VCaP (cell line): ENCODE measurements around the gene GNA12.

ENCODE experiments used
- H3K27ac ChIP-seq: fragments of 450-650 bp; 2 replicates; pipeline ENCODE4 v1.5.1; 2017
- CTCF ChIP-seq: fragments of 450-650 bp; conservative IDR thresholded peaks from 2 replicates; pipeline ENCODE4 v1.5.1; 2017; ENCODE audit warnings: mild to moderate bottlenecking, moderate library complexity

The GNA12 gene

DNA sequence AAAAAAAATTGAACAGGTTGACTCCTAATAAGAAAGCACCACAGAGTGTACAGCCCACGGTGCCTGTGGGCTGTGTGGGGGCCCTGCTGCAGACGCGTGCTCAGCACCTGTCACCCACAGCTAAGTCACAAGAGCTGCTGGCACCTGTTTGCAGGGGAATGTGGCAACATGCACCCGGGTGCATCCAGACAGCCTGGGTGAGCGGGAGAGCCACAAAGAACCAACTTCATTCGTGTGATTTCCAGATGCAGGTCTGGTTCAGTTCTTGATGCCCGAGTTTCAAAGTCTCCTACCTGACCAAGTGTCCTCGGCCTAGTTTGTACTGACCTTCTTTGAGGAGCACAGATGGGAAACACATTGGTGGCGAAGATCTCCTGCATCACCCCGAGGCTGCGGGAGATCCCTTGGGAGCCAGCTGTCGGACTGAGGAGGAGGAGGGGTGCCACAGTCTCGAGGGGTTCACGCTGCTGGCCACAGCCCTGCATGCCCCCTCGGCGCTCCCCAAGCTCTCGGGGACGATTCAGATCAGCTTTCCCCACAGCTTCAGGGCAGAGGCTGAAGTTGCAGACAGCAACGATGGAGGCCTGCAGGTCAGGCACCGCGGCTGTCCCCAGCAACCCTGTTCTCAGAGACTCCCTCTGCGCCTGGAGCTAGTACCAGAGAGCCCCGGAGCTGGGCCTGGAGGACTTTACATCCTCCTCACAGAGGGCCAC, 120.8 kb downstream of the GNA12 start:
- no peak for TF ChIP-seq CTCF
- H3K27ac ChIP-seq: no peak overlapping the region

DNA sequence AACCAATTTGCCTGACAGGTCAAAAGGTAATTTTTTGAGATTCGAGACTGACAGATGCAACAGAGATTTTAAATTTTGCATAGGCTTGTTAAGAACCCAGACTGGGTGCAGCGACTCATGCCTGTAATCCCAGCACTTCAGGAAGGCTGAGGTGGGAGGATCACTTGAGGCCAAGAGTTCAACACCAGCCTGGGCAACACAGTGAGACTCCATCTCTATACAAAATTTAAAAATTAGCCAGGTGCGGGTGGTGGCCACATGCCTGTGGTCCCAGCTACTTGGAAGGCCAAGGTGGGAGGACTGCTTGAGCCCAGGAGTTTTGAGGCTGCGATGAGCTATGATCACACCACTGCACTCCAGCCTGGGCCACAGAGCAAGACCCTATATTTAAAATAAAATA, 121.5 kb downstream of the GNA12 start:
- no peak overlapping the region for H3K27ac ChIP-seq

DNA sequence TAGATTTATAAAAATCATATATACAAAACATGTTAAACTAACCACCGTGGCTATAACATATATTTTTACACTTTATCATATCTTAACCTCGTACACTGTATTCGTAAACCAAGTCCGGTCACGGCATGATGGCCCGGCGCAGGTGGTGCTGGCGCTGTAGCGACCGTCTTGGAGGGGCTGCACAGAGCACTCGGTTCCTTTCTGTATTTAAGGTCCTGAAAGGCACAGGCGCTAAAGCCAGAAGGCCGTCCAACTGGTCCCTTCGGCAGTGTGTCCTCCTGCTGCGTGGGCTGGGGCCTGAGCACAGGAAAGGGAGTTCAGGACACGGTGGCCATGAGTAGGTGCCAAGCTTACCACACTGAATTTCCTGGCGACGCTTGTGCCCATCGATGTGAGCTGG, 122.3 kb downstream of the GNA12 start:
- no peak for TF ChIP-seq CTCF
- H3K27ac ChIP-seq: no peak overlapping the region

More for the DNA sequence above, 121.5 kb downstream of the GNA12 start:
- TF ChIP-seq CTCF: no peak

DNA sequence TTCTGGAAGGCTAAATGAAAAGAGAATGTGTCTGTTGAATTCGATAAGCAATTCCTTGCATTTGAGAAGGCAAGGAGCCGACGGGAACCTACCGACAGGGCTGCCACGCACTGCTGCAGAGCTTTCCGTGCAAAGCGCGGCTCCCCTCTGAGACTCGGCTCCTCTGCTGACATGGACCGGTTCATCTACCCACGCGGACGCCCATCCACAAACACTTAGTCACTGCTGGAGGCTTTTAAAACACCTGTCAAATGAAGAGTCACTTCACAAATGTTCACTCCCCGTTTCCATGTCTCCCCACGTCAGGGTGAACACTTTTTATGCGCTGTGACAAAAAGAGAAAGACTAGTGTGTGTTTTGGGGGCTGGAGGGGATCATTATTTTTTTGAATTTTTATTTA, 124.1 kb downstream of the GNA12 start:
- H3K27ac ChIP-seq: no peak overlapping the region
- no peak for TF ChIP-seq CTCF

GRCh38 chr7:2719007-2719406, 125.1 kb downstream of the GNA12 start:
- H3K27ac ChIP-seq: peak overlapping the region; percentile 84; the same call in 1 of the 2 replicates
- TF ChIP-seq CTCF: peak; percentile 70

DNA sequence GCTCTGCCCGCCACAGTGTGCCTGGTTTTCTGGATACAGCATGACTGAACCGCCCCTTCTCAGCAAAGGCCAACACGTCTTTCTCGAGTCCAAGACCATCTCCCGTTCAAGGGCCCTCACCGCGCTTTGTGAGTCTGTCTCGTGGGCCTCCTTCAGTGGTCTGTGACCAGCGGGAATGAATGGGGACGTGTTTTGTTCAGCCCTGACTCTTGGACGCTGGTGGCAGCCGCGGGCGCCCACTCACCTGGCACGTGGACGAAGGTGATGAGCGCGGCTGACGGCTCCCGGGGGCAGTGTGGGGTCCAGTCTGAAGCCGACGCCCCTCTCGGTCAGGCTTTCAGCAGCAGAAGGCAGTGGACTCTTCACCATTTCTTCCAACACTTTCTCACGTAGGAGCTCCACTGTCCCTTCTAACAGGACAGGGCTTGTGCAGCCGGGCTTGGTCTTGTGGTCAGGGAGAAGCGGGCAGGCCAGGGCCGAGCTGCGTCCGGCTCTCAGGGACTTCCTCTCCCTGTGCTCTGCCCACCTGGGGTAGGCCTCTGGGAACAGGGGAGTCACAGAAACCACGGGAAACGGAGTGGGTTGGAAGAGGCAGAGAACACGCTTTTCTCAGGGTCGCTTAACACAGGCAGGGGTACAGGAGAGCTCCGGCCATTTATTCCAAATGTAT, 125.7 kb downstream of the GNA12 start:
- TF ChIP-seq CTCF: no peak
- H3K27ac ChIP-seq: peak overlapping the region; percentile 84

DNA sequence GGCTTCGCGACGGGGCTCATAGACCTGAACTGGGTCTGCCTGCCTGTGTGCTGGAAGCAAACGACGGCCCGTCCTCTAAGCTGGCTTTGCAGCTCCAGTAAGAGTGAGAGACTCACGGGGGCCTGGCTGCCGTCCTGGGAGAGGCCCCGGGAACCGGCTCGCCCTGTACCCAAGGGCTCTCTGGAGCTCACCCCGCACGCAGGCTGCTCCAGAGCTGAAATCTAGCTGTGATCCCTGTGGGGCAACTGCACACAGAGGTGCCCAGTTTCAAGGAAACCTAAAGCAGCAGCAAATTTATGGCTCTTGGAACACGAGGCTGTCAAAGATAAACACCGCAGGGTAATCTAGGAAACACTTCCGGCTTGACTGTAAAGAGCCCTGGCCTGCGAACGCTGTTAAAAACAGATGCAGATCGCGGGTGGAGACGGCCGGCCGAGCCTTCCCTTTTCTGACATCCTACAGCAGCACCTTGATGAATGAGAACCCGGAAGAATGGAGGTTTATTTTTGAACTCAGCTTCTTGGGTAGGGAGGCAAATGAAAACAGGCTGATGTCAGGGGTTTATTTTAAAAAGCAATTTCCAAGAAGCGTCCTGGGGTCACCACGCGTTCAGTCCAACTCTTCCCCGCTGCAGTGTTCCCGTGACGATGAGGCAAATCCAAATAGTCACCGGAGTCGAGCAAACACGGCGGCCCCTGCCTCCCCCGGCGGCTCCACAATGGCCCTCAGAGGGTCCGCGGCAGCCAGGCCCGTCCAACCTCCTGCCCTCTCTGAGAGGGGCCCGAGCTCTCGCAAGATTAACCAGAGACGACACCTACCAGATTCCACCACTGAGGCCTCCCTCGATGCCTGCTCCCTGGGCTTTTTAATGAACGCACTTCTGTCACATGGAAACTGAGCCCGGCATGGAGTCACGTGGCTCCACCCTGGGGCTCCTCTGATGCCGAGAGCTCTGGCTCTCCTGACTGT, 126.5 kb downstream of the GNA12 start:
- H3K27ac ChIP-seq: peak overlapping the region; percentile 84
- TF ChIP-seq CTCF: no peak
